ENCODE data around the gene SSH2.

The SSH2 gene

GRCh38 chr17:29597361-29598172 lies 332.5 kb downstream of the SSH2 start:
- TF ChIP-seq CTCF (IDR thresholded peaks at IDR 0.05; ENCODE audit: low read depth, low read length), result no peak
- Histone ChIP-seq H3K27me3 (no peaks in the 10 kb centered on the region), H3K36me3 (no peaks in the 10 kb centered on the region), H3K9me3 (no peaks in the 10 kb centered on the region), H3K4me3 (ENCODE audit: low read depth, low read length) (no peak overlapping the region), H3K4me1 (peaks cover 10% of the 10 kb centered on the region)
- DNase-seq, result peak; percentile 67

- Histone ChIP-seq H3K4me1 (peaks cover 17% of the 10 kb centered on the region), H3K27me3 (no peaks in the 10 kb centered on the region)
These were observed 333.2 kb downstream of the SSH2 start for GRCh38 chr17:29596811-29597210.

GRCh38 chr17:29595943-29596774 lies 333.9 kb downstream of the SSH2 start:
- H3K9me3 ChIP-seq, result no peaks in the 10 kb centered on the region
- DNase-seq, result no peak

More at GRCh38 chr17:29596811-29597210, 333.2 kb downstream of the SSH2 start:
- DNase-seq, result no peak
- Histone ChIP-seq H3K4me3 (ENCODE audit: low read depth, low read length) (no peak overlapping the region), H3K9me3 (no peaks in the 10 kb centered on the region), H3K36me3 (no peaks in the 10 kb centered on the region)
- TF ChIP-seq CTCF (IDR thresholded peaks at IDR 0.05; ENCODE audit: low read depth, low read length), result no peak

GRCh38 chr17:29595107-29595942 lies 334.7 kb downstream of the SSH2 start:
- H3K27me3 ChIP-seq, result no peaks in the 10 kb centered on the region
- no peak for TF ChIP-seq CTCF (IDR thresholded peaks at IDR 0.05; ENCODE audit: low read depth, low read length)
- H3K4me3 ChIP-seq (ENCODE audit: low read depth, low read length), result peak overlapping the region; percentile 71
- no peak for DNase-seq
- no peaks in the 10 kb centered on the region for H3K36me3 ChIP-seq
- H3K9me3 ChIP-seq, result no peaks in the 10 kb centered on the region
- H3K4me1 ChIP-seq, result peaks cover 17% of the 10 kb centered on the region

More at GRCh38 chr17:29595943-29596774, 333.9 kb downstream of the SSH2 start:
- Histone ChIP-seq H3K4me1 (peaks cover 17% of the 10 kb centered on the region), H3K27me3 (no peaks in the 10 kb centered on the region), H3K36me3 (no peaks in the 10 kb centered on the region), H3K4me3 (ENCODE audit: low read depth, low read length) (no peak overlapping the region; the same call in 1 of the 2 replicates)
- TF ChIP-seq CTCF (IDR thresholded peaks at IDR 0.05; ENCODE audit: low read depth, low read length), result no peak

GRCh38 chr17:29594519-29595090 lies 335.4 kb downstream of the SSH2 start:
- TF ChIP-seq CTCF (IDR thresholded peaks at IDR 0.05; ENCODE audit: low read depth, low read length), result no peak
- H3K4me3 ChIP-seq (ENCODE audit: low read depth, low read length), result peak overlapping the region; percentile 71
- peaks cover 21% of the 10 kb centered on the region for H3K4me1 ChIP-seq
- H3K9me3 ChIP-seq, result no peaks in the 10 kb centered on the region
- H3K36me3 ChIP-seq, result no peaks in the 10 kb centered on the region
- no peak for DNase-seq
- H3K27me3 ChIP-seq, result no peaks in the 10 kb centered on the region

Data from BE2C (cell line).